Measurements from ENCODE around the gene KSR2. TPM values are rescaled to one million over a fixed set of nuclear protein-coding genes. Genes with fewer than 3 reads are reported as not detected.
"Not testable (repeated sequence)": the region's sequence is repeated elsewhere in the genome, so short reads cannot be mapped to it uniquely, and the experiment has no call there.

Gene KSR2
- total RNA-seq, 1 donor from 2014 or later: 0.69 TPM

DNA sequence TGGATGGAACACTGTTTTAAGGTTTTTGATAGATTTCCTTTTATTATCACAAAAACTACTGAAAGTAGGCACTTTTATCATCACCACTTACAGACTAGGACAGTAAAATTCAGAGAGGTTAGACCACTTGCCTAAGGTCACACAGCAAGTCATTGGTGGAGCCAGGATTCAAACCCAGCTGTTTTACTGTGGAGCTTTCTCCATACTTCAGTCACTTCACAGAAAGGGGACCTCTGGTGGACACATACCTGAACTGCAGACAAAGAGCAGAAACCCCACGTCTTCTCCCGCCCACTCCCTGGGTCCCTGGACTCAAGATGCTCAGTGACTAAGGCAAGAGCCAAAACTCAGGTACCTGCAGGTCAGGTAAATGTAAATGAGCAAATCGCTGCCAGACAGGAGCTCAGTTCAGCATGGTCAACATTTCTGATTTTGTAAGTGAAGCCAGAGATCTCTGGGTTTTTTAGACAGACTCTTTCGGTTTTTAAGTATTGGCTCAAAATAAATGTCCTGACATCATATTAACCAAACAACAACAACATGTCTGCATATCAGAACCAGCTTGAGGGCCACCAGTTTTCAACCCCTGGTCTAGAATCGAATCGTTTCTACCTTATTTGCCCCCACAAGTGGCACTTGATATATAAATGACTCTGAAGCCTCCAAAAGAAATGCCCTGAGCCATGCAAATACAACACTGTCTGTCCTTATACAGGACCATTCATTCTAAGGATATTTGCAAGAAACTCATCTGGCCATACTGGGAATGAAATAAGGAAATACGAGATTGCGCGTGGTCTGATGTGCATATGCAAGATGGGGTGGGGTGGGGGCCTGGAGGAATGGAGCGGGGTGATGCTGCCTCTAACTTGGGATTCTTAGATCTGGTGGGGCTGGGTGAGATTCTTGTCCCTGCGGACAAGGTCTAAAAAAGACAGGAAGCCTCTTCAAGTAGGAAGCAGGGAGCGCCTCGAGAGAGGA is 110.9 kb downstream of the KSR2 start:
- H3K4me3 Mint-ChIP-seq: no peak overlapping the region
- H3K27ac Mint-ChIP-seq: no peak overlapping the region
- peaks cover 3% of the 10 kb centered on the region for H3K27me3 Mint-ChIP-seq (ENCODE audit: low read depth)
- TF ChIP-seq, protein P1, sequence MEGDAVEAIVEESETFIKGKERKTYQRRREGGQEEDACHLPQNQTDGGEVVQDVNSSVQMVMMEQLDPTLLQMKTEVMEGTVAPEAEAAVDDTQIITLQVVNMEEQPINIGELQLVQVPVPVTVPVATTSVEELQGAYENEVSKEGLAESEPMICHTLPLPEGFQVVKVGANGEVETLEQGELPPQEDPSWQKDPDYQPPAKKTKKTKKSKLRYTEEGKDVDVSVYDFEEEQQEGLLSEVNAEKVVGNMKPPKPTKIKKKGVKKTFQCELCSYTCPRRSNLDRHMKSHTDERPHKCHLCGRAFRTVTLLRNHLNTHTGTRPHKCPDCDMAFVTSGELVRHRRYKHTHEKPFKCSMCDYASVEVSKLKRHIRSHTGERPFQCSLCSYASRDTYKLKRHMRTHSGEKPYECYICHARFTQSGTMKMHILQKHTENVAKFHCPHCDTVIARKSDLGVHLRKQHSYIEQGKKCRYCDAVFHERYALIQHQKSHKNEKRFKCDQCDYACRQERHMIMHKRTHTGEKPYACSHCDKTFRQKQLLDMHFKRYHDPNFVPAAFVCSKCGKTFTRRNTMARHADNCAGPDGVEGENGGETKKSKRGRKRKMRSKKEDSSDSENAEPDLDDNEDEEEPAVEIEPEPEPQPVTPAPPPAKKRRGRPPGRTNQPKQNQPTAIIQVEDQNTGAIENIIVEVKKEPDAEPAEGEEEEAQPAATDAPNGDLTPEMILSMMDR (IDR thresholded peaks at IDR 0.05; ENCODE audit: unreplicated experiment): peak; percentile 64
- no peak for DNase-seq (ENCODE audit: low spot score in 2 of 2, unreplicated experiment in 2 of 2)
- peaks cover 4% of the 10 kb centered on the region for H3K9me3 Mint-ChIP-seq
- H3K4me1 Mint-ChIP-seq: no peaks in the 10 kb centered on the region
- H3K36me3 Mint-ChIP-seq: no peaks in the 10 kb centered on the region

DNA sequence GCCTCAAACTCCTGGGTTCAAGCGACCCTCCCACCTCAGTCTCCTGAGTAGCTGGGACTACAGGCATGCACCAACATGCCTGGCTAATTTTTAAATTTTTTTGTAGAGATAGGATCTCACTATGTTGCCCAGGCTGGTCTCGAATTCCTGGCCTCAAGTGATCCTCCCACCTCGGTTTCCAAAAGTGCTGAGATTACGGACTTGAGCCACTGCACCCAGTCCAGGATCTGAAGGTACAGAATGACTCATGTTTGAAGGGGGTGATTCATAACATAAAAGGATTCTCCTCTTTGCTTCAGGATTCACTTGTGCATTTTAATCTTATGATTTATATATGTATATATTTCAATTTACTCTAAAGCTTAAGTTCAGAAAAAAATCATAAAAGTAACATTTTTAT is 111.7 kb downstream of the KSR2 start:
- not testable (repeated sequence) for H3K4me1 Mint-ChIP-seq; H3K36me3 Mint-ChIP-seq; H3K27me3 Mint-ChIP-seq (ENCODE audit: low read depth); DNase-seq (ENCODE audit: low spot score in 2 of 2, unreplicated experiment in 2 of 2); H3K9me3 Mint-ChIP-seq; H3K4me3 Mint-ChIP-seq; H3K27ac Mint-ChIP-seq

DNA sequence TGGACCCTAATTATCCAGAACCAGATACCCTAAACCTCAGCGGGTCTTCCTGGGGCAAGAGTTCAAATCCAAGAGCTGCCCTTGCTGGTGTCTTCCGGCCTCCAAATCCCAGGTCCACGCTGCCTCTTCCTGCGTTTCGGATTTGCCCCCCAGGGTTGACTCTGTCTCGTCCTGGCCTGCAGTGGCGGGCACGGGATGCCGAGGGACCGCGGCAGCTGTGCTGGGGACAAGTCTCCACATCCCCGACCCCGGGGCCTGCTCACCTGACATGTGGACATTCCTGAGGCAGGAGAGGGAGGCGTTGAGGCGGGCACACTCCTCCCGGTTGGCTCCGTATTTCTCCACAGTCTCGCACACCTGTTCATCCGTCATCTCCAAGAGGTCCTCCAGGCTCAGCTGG is 113.6 kb downstream of the KSR2 start:
- Mint-ChIP-seq H3K27me3 (ENCODE audit: low read depth) (peaks cover 6% of the 10 kb centered on the region), H3K4me1 (no peaks in the 10 kb centered on the region), H3K27ac (no peak overlapping the region), H3K36me3 (no peaks in the 10 kb centered on the region), H3K4me3 (no peak overlapping the region), H3K9me3 (peaks cover 4% of the 10 kb centered on the region)
- TF ChIP-seq, protein P1 (IDR thresholded peaks at IDR 0.05; ENCODE audit: unreplicated experiment): no peak
- DNase-seq (ENCODE audit: low spot score in 2 of 2, unreplicated experiment in 2 of 2): no peak

DNA sequence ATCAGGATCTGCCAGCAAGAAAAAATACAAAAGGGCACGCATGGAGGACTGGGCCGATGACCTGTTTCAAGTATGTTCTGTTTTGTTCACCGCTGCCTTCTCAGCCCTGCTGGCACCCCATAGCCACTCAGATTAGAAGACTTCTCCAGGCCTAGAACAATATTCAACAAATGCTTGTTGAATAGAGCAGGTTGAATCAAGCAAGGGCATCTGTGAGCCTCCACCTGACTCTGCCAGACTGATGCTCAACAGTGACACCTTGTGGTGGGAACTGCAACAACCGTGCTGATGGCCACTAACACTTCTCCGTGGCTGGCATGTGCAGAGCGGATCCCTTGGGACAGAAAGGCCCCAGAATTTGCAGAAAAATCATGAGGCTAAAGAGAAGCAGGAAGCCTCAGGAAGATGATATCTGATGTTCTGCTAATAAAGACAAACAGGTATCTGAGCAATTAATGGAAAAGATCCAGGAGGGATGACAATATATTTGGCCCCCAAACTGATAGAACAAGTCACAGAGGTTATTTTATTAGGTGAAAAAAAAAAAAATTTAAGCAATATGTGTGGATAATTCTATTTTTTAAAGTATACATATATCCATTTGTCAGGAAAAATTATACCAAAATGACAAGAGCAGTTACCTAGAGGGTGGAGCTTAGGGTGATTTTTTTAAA is 114.3 kb downstream of the KSR2 start:
- H3K27ac Mint-ChIP-seq: no peak overlapping the region
- no peak overlapping the region for H3K4me3 Mint-ChIP-seq
- TF ChIP-seq, protein P1 (IDR thresholded peaks at IDR 0.05; ENCODE audit: unreplicated experiment): peak; percentile 70
- peaks cover 4% of the 10 kb centered on the region for H3K9me3 Mint-ChIP-seq
- DNase-seq (ENCODE audit: low spot score in 2 of 2, unreplicated experiment in 2 of 2): no peak
- no peaks in the 10 kb centered on the region for H3K4me1 Mint-ChIP-seq
- H3K36me3 Mint-ChIP-seq: no peaks in the 10 kb centered on the region
- peaks cover 13% of the 10 kb centered on the region for H3K27me3 Mint-ChIP-seq (ENCODE audit: low read depth)

DNA sequence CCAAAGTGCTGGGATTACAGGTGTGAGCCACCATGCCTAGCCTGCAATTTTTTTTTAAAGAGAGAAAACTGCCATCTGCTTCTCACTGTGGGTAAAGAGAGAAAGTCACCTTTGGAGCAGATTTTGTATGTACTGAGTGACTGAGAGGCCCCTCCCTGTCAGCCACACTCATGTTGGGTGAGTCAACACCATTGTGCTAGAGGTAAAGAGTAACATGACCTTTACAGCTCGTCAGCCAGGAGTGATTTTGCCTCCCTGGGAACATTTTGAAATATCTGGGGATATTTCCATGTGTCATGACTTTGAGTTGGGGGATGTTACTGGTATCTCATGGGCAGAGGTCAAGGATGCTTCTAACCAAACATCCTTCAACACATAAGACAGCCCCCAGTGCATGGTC is 115.2 kb downstream of the KSR2 start:
- TF ChIP-seq, protein P1 (IDR thresholded peaks at IDR 0.05; ENCODE audit: unreplicated experiment): no peak
- H3K4me3 Mint-ChIP-seq: no peak overlapping the region
- no peak for DNase-seq (ENCODE audit: low spot score in 2 of 2, unreplicated experiment in 2 of 2)
- H3K9me3 Mint-ChIP-seq: peaks cover 4% of the 10 kb centered on the region
- no peaks in the 10 kb centered on the region for H3K4me1 Mint-ChIP-seq
- H3K27ac Mint-ChIP-seq: no peak overlapping the region
- H3K36me3 Mint-ChIP-seq: no peaks in the 10 kb centered on the region
- peaks cover 20% of the 10 kb centered on the region for H3K27me3 Mint-ChIP-seq (ENCODE audit: low read depth)

DNA sequence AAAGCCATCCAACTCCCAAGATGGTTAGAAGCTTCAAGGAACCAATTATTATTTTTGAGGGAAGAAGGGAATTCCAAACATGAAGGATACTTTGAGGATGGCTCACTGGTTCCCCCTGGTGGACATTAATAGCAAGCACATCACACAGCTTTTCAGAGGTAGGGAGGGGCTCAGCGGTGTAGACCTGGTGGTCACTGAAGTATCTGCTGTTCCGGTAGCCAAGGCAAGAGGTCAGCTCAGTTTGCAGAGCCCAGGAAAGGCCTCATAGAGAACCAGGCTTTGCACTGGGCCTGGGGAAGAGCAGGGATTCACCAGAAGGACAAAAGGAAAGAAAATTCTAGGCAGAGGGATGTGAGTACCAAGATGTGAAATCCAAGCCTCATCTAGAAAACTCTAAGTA is 118.7 kb downstream of the KSR2 start:
- H3K27ac Mint-ChIP-seq: no peak overlapping the region
- H3K9me3 Mint-ChIP-seq: peaks cover 4% of the 10 kb centered on the region
- H3K4me1 Mint-ChIP-seq: no peaks in the 10 kb centered on the region
- peaks cover 48% of the 10 kb centered on the region for H3K27me3 Mint-ChIP-seq (ENCODE audit: low read depth)
- TF ChIP-seq, protein P1 (IDR thresholded peaks at IDR 0.05; ENCODE audit: unreplicated experiment): peak; percentile 96
- peak in 1 of 2 experiments; percentile 43 for DNase-seq (ENCODE audit: low spot score in 2 of 2, unreplicated experiment in 2 of 2)
- H3K4me3 Mint-ChIP-seq: no peak overlapping the region
- no peaks in the 10 kb centered on the region for H3K36me3 Mint-ChIP-seq
